A673 (cell line): ENCODE measurements around the gene SNX11. TPM values are rescaled to one million over a fixed set of nuclear protein-coding genes. Genes with fewer than 3 reads are reported as not detected.

ENCODE experiments used
- BruUV-seq: library from RNA; stranded (reverse); fragments of 400-500 nt; replicated peaks from 2 replicates; lab custom pipeline; 2021; lab: Mats Ljungman, UMichigan
- CTCF ChIA-PET: fragments of 300-600 bp; sonication (Branson Sonifier 250); formaldehyde crosslinking; loops from one replicate; lab custom pipeline; 2022; ENCODE audit warnings: antibody characterized with exemption; lab: Charles Lee
- POLR2A ChIA-PET: fragments of 300-600 bp; sonication (Branson Sonifier 250); formaldehyde crosslinking; loops from one replicate; lab custom pipeline; 2022; ENCODE audit warnings: antibody characterized with exemption; ENCODE audit not compliant: low non-redundant PET; lab: Charles Lee
- DNase-seq: peaks from one replicate; pipeline ENCODE4 v3.0.0-alpha.2; 2015; ENCODE audit warnings: low spot score
- H3K27ac ChIP-seq: fragments of 200-600 bp; sonication (generic); 2 replicates; pipeline ENCODE4 v1.5.1; 2016; ENCODE audit warnings: mixed run types, low read depth, mild to moderate bottlenecking, mixed read lengths, antibody characterized with exemption, low read length; ENCODE audit not compliant: poor library complexity, severe bottlenecking
- H3K27me3 ChIP-seq: fragments of 200-600 bp; sonication (generic); replicated peaks from 2 replicates; pipeline ENCODE4 v1.6.1; 2017; ENCODE audit warnings: mixed run types, low read depth, mild to moderate bottlenecking, mixed read lengths, antibody characterized with exemption, low read length; ENCODE audit not compliant: insufficient read depth, poor library complexity
- H3K36me3 ChIP-seq: fragments of 200-600 bp; sonication (generic); 2 replicates; pipeline ENCODE4 v1.6.1; 2016; ENCODE audit warnings: mixed run types, mild to moderate bottlenecking, mixed read lengths, antibody characterized with exemption, low read length; ENCODE audit not compliant: insufficient read depth, poor library complexity, severe bottlenecking
- H3K4me1 ChIP-seq: fragments of 200-600 bp; sonication (generic); 2 replicates; pipeline ENCODE4 v1.6.1; 2017; ENCODE audit warnings: mixed run types, mild to moderate bottlenecking, mixed read lengths, antibody characterized with exemption, low read length; ENCODE audit not compliant: insufficient read depth, poor library complexity, severe bottlenecking
- H3K4me3 ChIP-seq: fragments of 200-600 bp; sonication (generic); 2 replicates; pipeline ENCODE4 v1.5.1; 2016; ENCODE audit warnings: low read depth, mixed run types, mild to moderate bottlenecking, mixed read lengths, low read length; ENCODE audit not compliant: poor library complexity, severe bottlenecking
- H3K9me3 ChIP-seq: fragments of 200-600 bp; sonication (generic); 2 replicates; pipeline ENCODE4 v1.6.1; 2016; ENCODE audit warnings: mixed run types, low read depth, mild to moderate bottlenecking, mixed read lengths, antibody characterized with exemption, low read length; ENCODE audit not compliant: poor library complexity, severe bottlenecking
- CTCF ChIP-seq: fragments of 300-800, 200-600 bp; sonication (generic); conservative IDR thresholded peaks from 2 replicates; pipeline ENCODE4 v1.5.1; 2017; ENCODE audit warnings: low read depth, mild to moderate bottlenecking, antibody characterized with exemption, low read length, moderate library complexity, mixed read lengths
- EZH2 ChIP-seq: fragments of 200-600 bp; sonication (generic); IDR thresholded peaks from 2 replicates; pipeline ENCODE4 v1.6.1; 2017; ENCODE audit warnings: borderline replicate concordance, low read depth, mild to moderate bottlenecking, mixed read lengths, antibody characterized with exemption, low read length; ENCODE audit not compliant: poor library complexity, severe bottlenecking
- intact Hi-C: fragments of 100-400 bp; cut with micrococcal nuclease; formaldehyde crosslinking; loops from one replicate; pipeline ENCODE4 v1.10.0; 2022; ENCODE audit not compliant: unreplicated experiment
- total RNA-seq: library from RNA; stranded (reverse); gene quantifications from 2 replicates; pipeline ENCODE4 v1.2.3, GENCODE V29; 2021

The SNX11 gene
- total RNA-seq, 1 experiment from 2014 or later, result 25.1 TPM

GRCh38 chr17:48102798-48103715 lies 4.5 kb upstream of the SNX11 start:
- no peaks in the 10 kb centered on the region for H3K36me3 ChIP-seq
- peaks cover 6% of the 10 kb centered on the region for H3K4me1 ChIP-seq
- H3K27ac ChIP-seq, result no peak overlapping the region
- POLR2A ChIA-PET, result no interaction called here
- intact Hi-C loops, result no loop called here
- no peaks in the 10 kb centered on the region for H3K27me3 ChIP-seq
- no peaks in the 10 kb centered on the region for H3K9me3 ChIP-seq
- no TSS peak for BruUV-seq
- CTCF ChIA-PET, result no interaction called here
- TF ChIP-seq CTCF, result no peak
- TF ChIP-seq EZH2, result no peak
- DNase-seq, result no peak
- no peak overlapping the region for H3K4me3 ChIP-seq

- ChIA-PET POLR2A (no interaction called here), CTCF (no interaction called here)
- BruUV-seq, result no TSS peak
Observed at GRCh38 chr17:48104440-48104839, 3.1 kb upstream of the SNX11 start.

GRCh38 chr17:48106802-48107136 lies 797 bp upstream of the SNX11 start:
- no peaks in the 10 kb centered on the region for H3K36me3 ChIP-seq
- ChIA-PET POLR2A (interaction anchor here (1.9 kb wide), 1 partner anchor 51 kb away, joined by 9 read pairs; no protein-coding TSS in a partner anchor), CTCF (interaction anchor here (0.6 kb wide), 1 partner anchor 707 kb away, joined by 4 read pairs; no protein-coding TSS in a partner anchor)
- H3K27me3 ChIP-seq, result no peaks in the 10 kb centered on the region
- intact Hi-C loops, result no loop called here
- no peaks in the 10 kb centered on the region for H3K9me3 ChIP-seq
- H3K4me1 ChIP-seq, result peaks cover 26% of the 10 kb centered on the region
- no peak for DNase-seq
- no TSS peak for BruUV-seq
- peak overlapping the region; percentile 76 for H3K4me3 ChIP-seq
- TF ChIP-seq CTCF, result no peak
- no peak for TF ChIP-seq EZH2
- peak overlapping the region; percentile 72 for H3K27ac ChIP-seq

More at GRCh38 chr17:48104440-48104839, 3.1 kb upstream of the SNX11 start:
- H3K4me3 ChIP-seq, result no peak overlapping the region
- no peaks in the 10 kb centered on the region for H3K9me3 ChIP-seq
- no peak for TF ChIP-seq EZH2
- no peaks in the 10 kb centered on the region for H3K27me3 ChIP-seq
- intact Hi-C loops, result no loop called here
- H3K36me3 ChIP-seq, result no peaks in the 10 kb centered on the region
- no peak overlapping the region for H3K27ac ChIP-seq
- peaks cover 13% of the 10 kb centered on the region for H3K4me1 ChIP-seq
- DNase-seq, result no peak
